ENCODE measurements around the gene MME. TPM values are rescaled to one million over a fixed set of nuclear protein-coding genes. Genes with fewer than 3 reads are reported as not detected.

The MME gene
- total and polyA plus RNA-seq, 2 of the 4 experiments (the other 2 are of a cell fraction) = 11.7 to 22.8 TPM

GRCh38 chr3:155065537-155065936 lies 14.6 kb upstream of the MME start:
- intact Hi-C loops (cut with micrococcal nuclease) = no loop called here
- POLR2A ChIA-PET (ENCODE audit: unreplicated experiment) = no interaction called here

More at GRCh38 chr3:155065537-155065936, 14.6 kb upstream of the MME start:
- Histone ChIP-seq H3K56ac (ENCODE audit: extremely low read depth, insufficient read depth, low read length) (no peak overlapping the region), H4K91ac (ENCODE audit: insufficient read depth, low read depth, low read length) (no peak overlapping the region), H3K36me3 (ENCODE audit: control insufficient read depth, insufficient read depth, low read length) (no peaks in the 10 kb centered on the region), H3K79me1 (ENCODE audit: low read depth in 1 of 2, low read length in 2 of 2) (no peaks in the 10 kb centered on the region), H3K4me3 (ENCODE audit: insufficient read depth, low read depth, low read length) (no peak overlapping the region), H2BK5ac (ENCODE audit: low read depth, low read length, poor library complexity, severe bottlenecking) (peak overlapping the region; percentile 64), H3K23ac (ENCODE audit: low read depth, low read length) (no peak overlapping the region), H2BK20ac (ENCODE audit: low read depth, low read length) (no peak overlapping the region), H3K9me3 (ENCODE audit: control insufficient read depth, insufficient read depth, low read length) (no peaks in the 10 kb centered on the region), H2AFZ (replicated peaks; ENCODE audit: low read length, poor library complexity) (no peak overlapping the region), H2AK5ac (ENCODE audit: low read depth, low read length) (no peak overlapping the region), H4K5ac (ENCODE audit: low read depth, low read length) (no peak overlapping the region), H3K9me1 (ENCODE audit: insufficient read depth, low read length) (peaks cover 3% of the 10 kb centered on the region), H4K8ac (ENCODE audit: low read depth in 2 of 2, low read length in 2 of 2) (no peak overlapping the region), H3K14ac (replicated peaks; ENCODE audit: low read depth, low read length) (no peak overlapping the region), H2BK120ac (ENCODE audit: low read depth, low read length) (peak overlapping the region; percentile 26; the same call in 1 of the 2 replicates), H3K18ac (ENCODE audit: low read depth, low read length) (peak overlapping the region; percentile 72; the same call in 1 of the 2 replicates), H3K4me1 (ENCODE audit: control insufficient read depth, insufficient read depth, low read length) (peaks cover 10% of the 10 kb centered on the region), H3K4ac (ENCODE audit: low read depth, low read length) (no peak overlapping the region), H2AK9ac (replicated peaks; ENCODE audit: low read depth, low read length, poor library complexity) (no peak overlapping the region), H3K4me2 (ENCODE audit: low read depth, low read length) (no peak overlapping the region), H4K20me1 (ENCODE audit: insufficient read depth, low read length) (no peaks in the 10 kb centered on the region), H2BK15ac (ENCODE audit: low read depth, low read length) (no peak overlapping the region), H3K9ac (ENCODE audit: low read depth, low read length) (no peak overlapping the region), H3K27ac (ENCODE audit: insufficient read depth, low read length) (no peak overlapping the region), H3K27me3 (ENCODE audit: control insufficient read depth, insufficient read depth, low read length) (no peaks in the 10 kb centered on the region)
- DNase-seq (peak; percentile 88), ATAC-seq (ENCODE audit: low read depth) (peak; percentile 81)
- in situ Hi-C loops (cut with MboI; ENCODE audit: low sequenced_read_pairs) = no loop called here
- BruUV-seq (replicated peaks) = no TSS peak
- CTCF ChIA-PET = interaction anchor here (1.0 to 1.2 kb wide), 2 partner anchors 13 to 35 kb away, joined by 3 read pairs; no protein-coding TSS in a partner anchor
- TF ChIP-seq MAFK (IDR thresholded peaks at IDR 0.05; ENCODE audit: low read depth, low read length) (no peak), ELK1 (IDR thresholded peaks at IDR 0.05; ENCODE audit: borderline replicate concordance, low read depth, low read length) (no peak), NFE2L2 (IDR thresholded peaks at IDR 0.05; ENCODE audit: low read depth, low read length) (no peak), RFX5 (IDR thresholded peaks at IDR 0.05; ENCODE audit: low read depth, low read length) (no peak), MXI1 (IDR thresholded peaks at IDR 0.05; ENCODE audit: borderline replicate concordance, low read depth, low read length) (no peak), FOS (IDR thresholded peaks at IDR 0.05; ENCODE audit: low read depth, low read length) (peak; percentile 12; the same call in 1 of the 2 replicates), CEBPB (IDR thresholded peaks at IDR 0.05; ENCODE audit: low read depth, low read length) (peak; percentile 90), BHLHE40 (IDR thresholded peaks at IDR 0.05; ENCODE audit: low read depth, low read length) (0 out of 2 replicates have a peak, but pooled peaks have one; percentile 49), CTCF (conservative IDR thresholded peaks at IDR 0.05; ENCODE audit: low read depth, low read length) (no peak), POLR2A (IDR thresholded peaks at IDR 0.05; ENCODE audit: low read depth, low read length) (no peak), SMC3 (IDR thresholded peaks at IDR 0.05; ENCODE audit: low read depth, low read length) (no peak), CHD1 (IDR thresholded peaks at IDR 0.05; ENCODE audit: low read depth, low read length) (no peak), RAD21 (IDR thresholded peaks at IDR 0.05; ENCODE audit: low read length) (no peak), RCOR1 (IDR thresholded peaks at IDR 0.05; ENCODE audit: insufficient replicate concordance, low read length) (no peak), MAZ (IDR thresholded peaks at IDR 0.05; ENCODE audit: borderline replicate concordance, low read depth, low read length) (no peak)
- TF ChIP-seq, protein P1, sequence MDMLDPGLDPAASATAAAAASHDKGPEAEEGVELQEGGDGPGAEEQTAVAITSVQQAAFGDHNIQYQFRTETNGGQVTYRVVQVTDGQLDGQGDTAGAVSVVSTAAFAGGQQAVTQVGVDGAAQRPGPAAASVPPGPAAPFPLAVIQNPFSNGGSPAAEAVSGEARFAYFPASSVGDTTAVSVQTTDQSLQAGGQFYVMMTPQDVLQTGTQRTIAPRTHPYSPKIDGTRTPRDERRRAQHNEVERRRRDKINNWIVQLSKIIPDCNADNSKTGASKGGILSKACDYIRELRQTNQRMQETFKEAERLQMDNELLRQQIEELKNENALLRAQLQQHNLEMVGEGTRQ (IDR thresholded peaks at IDR 0.05; ENCODE audit: low read depth, low read length) = no peak
- dilution Hi-C loops (cut with HindIII; ENCODE audit: low sequenced_read_pairs, unreplicated experiment) = no loop called here
